Measurements from ENCODE around the gene FNDC3B.

The FNDC3B gene

DNA sequence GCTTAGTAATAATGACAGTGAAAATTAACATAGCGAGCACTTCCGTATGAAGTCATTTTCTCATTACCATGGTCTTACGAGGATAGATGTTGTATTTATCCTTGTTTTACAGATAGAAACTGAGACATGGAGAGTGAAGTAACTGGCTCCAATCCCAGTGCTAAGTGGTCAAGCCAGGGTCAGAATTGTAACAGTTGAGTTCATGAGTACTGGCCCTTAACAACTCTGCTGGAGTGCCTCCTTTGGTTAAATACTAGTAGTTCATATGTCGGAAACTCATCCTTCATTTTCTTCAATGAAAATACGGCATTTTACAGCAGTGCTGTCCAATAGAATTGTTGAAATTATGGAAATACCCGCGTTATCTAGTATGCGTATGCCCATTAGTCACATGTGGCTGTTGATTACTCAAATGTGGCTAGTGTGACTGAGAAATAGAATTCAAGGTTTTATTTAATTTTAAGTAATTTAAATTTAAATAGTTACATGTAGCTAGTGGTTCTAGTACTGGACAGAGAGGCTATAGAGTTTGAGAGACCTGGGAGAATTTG, 32.5 kb downstream of the FNDC3B start:
- H3K9ac ChIP-seq (ENCODE audit: low read length) = no peak overlapping the region
- H3K4me1 ChIP-seq (ENCODE audit: insufficient read depth, low read length, severe bottlenecking) = no peaks in the 10 kb centered on the region
- H3K9me3 ChIP-seq (ENCODE audit: low read length) = no peaks in the 10 kb centered on the region
- H3F3A ChIP-seq (ENCODE audit: insufficient read depth, low read length) = no peaks in the 10 kb centered on the region
- no peaks in the 10 kb centered on the region for H3K36me3 ChIP-seq (ENCODE audit: insufficient read depth, low read length)
- no peaks in the 10 kb centered on the region for H3K27me3 ChIP-seq (ENCODE audit: insufficient read depth, low read length)
- H3K79me2 ChIP-seq (ENCODE audit: insufficient read depth, low read length) = no peaks in the 10 kb centered on the region
- no peak overlapping the region for H3K4me2 ChIP-seq (ENCODE audit: low read length)
- TF ChIP-seq EZH2 (IDR thresholded peaks at IDR 0.05; ENCODE audit: borderline replicate concordance, low read length) = no peak
- TF ChIP-seq, protein P1, sequence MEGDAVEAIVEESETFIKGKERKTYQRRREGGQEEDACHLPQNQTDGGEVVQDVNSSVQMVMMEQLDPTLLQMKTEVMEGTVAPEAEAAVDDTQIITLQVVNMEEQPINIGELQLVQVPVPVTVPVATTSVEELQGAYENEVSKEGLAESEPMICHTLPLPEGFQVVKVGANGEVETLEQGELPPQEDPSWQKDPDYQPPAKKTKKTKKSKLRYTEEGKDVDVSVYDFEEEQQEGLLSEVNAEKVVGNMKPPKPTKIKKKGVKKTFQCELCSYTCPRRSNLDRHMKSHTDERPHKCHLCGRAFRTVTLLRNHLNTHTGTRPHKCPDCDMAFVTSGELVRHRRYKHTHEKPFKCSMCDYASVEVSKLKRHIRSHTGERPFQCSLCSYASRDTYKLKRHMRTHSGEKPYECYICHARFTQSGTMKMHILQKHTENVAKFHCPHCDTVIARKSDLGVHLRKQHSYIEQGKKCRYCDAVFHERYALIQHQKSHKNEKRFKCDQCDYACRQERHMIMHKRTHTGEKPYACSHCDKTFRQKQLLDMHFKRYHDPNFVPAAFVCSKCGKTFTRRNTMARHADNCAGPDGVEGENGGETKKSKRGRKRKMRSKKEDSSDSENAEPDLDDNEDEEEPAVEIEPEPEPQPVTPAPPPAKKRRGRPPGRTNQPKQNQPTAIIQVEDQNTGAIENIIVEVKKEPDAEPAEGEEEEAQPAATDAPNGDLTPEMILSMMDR (IDR thresholded peaks at IDR 0.05; ENCODE audit: low read length) = no peak
- H2AFZ ChIP-seq (ENCODE audit: low read length) = no peak overlapping the region
- H3K9me2 ChIP-seq (ENCODE audit: low read depth, low read length) = no peaks in the 10 kb centered on the region
- peaks cover 3% of the 10 kb centered on the region; the same call in 1 of the 2 replicates for H4K20me1 ChIP-seq (ENCODE audit: insufficient read depth, low read length)
- no peak overlapping the region for H3K27ac ChIP-seq (ENCODE audit: low read depth, low read length, poor library complexity, severe bottlenecking)
- H3K4me3 ChIP-seq (ENCODE audit: low read depth, low read length, poor library complexity, severe bottlenecking) = no peak overlapping the region

DNA sequence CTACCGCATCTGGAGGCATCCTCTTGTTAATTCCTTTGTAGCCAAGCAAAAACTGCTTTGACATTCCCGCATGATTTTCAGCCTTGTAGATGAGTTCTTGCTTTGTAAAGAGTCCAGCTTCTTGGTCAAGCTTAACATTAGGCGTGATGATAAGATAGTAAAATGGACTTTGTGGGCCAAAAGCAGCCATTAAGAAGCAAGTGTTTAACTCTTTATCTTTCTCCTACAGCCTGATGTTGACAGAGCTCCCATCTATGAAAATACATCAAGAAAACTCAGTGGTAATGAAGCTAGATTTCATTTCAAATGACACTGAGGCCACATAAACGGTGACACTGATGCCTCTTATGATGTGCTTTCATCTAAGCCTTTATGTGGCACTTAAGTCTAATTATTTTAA, 33.2 kb downstream of the FNDC3B start:
- Histone ChIP-seq H2AFZ (ENCODE audit: low read length) (no peak overlapping the region), H3K27me3 (ENCODE audit: insufficient read depth, low read length) (no peaks in the 10 kb centered on the region), H3K9me3 (ENCODE audit: low read length) (no peaks in the 10 kb centered on the region)

DNA sequence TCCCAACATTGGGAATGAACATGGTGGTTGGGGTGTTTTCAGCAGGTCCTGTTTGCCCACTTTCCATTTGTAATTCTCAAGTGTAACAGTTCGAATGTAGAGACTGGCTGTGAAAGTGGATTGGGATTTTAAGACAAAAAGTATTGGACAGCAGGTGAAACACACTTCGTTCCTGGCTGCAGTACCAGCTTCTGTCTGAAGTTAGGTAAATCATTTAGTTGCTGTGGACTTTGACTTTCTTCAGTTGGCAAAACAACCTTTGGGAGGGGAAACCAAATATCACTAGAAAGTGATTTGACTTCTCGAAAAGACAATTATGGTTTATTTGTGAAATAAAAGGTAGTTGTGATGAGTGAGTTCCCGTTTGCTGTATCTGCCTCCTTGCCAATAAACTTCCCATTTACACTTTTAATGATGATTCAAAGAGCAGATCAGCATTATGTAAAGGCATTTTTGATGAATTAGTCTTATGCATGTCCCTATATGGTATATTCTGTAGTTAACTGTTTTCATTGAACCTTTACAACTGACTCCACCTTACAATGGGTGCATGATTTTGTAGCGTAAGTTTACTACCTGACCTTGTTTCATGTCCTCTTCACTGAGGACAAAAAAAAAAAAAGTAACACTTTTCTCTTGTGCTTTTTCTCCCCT, 34.0 kb downstream of the FNDC3B start:
- Histone ChIP-seq H3K4me1 (ENCODE audit: insufficient read depth, low read length, severe bottlenecking) (no peaks in the 10 kb centered on the region), H3K9ac (ENCODE audit: low read length) (no peak overlapping the region), H3K9me3 (ENCODE audit: low read length) (no peaks in the 10 kb centered on the region), H3K36me3 (ENCODE audit: insufficient read depth, low read length) (no peaks in the 10 kb centered on the region), H2AFZ (ENCODE audit: low read length) (no peak overlapping the region), H3K4me3 (ENCODE audit: low read depth, low read length, poor library complexity, severe bottlenecking) (no peak overlapping the region), H3K9me2 (ENCODE audit: low read depth, low read length) (no peaks in the 10 kb centered on the region), H3K4me2 (ENCODE audit: low read length) (no peak overlapping the region), H3F3A (ENCODE audit: insufficient read depth, low read length) (no peaks in the 10 kb centered on the region), H3K79me2 (ENCODE audit: insufficient read depth, low read length) (no peaks in the 10 kb centered on the region), H4K20me1 (ENCODE audit: insufficient read depth, low read length) (peaks cover 3% of the 10 kb centered on the region; the same call in 1 of the 2 replicates), H3K27ac (ENCODE audit: low read depth, low read length, poor library complexity, severe bottlenecking) (no peak overlapping the region), H3K27me3 (ENCODE audit: insufficient read depth, low read length) (no peaks in the 10 kb centered on the region)
- TF ChIP-seq EZH2 (IDR thresholded peaks at IDR 0.05; ENCODE audit: borderline replicate concordance, low read length) = no peak
- TF ChIP-seq, protein P1 (IDR thresholded peaks at IDR 0.05; ENCODE audit: low read length) = no peak

More for the DNA sequence above, 33.2 kb downstream of the FNDC3B start:
- TF ChIP-seq, protein P1 (IDR thresholded peaks at IDR 0.05; ENCODE audit: low read length) = no peak
- TF ChIP-seq EZH2 (IDR thresholded peaks at IDR 0.05; ENCODE audit: borderline replicate concordance, low read length) = no peak
- peaks cover 3% of the 10 kb centered on the region; the same call in 1 of the 2 replicates for H4K20me1 ChIP-seq (ENCODE audit: insufficient read depth, low read length)
- H3K4me3 ChIP-seq (ENCODE audit: low read depth, low read length, poor library complexity, severe bottlenecking) = no peak overlapping the region
- H3K27ac ChIP-seq (ENCODE audit: low read depth, low read length, poor library complexity, severe bottlenecking) = no peak overlapping the region
- H3K9me2 ChIP-seq (ENCODE audit: low read depth, low read length) = no peaks in the 10 kb centered on the region
- H3K4me2 ChIP-seq (ENCODE audit: low read length) = no peak overlapping the region
- no peaks in the 10 kb centered on the region for H3K36me3 ChIP-seq (ENCODE audit: insufficient read depth, low read length)
- no peak overlapping the region for H3K9ac ChIP-seq (ENCODE audit: low read length)
- no peaks in the 10 kb centered on the region for H3K4me1 ChIP-seq (ENCODE audit: insufficient read depth, low read length, severe bottlenecking)
- no peaks in the 10 kb centered on the region for H3F3A ChIP-seq (ENCODE audit: insufficient read depth, low read length)
- H3K79me2 ChIP-seq (ENCODE audit: insufficient read depth, low read length) = no peaks in the 10 kb centered on the region

Data from OCI-LY1 (cell line).